ENCODE results near the gene GFER. TPM values are rescaled to one million over a fixed set of nuclear protein-coding genes. Genes with fewer than 3 reads are reported as not detected.

The GFER gene
- total and polyA plus RNA-seq, 2 donors (not counting 1 experiment from before 2014, with no cell fraction given), result 15.6 to 30.4 TPM

DNA sequence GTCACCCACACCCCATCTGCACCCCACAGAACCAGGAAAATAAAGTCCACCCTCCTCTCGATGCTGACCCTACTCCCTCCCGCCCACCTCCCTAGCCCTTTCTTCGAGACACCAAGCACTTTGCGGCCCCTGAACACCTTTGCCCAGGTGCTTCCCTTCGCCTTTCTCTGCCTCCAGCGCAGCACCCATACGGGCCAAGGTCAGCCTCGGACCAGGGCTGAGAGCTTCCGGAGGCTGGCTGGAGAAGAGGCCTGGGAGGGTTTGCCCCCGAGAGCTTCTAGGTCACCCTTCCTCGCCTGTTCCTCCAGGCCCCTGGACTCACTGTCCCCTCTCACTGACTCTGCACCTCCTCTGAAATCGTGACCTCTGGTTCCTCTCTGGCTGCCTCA, 40.0 kb downstream of the GFER start:
- Histone ChIP-seq H3K4me2 (replicated peaks; ENCODE audit: low read depth, low read length, poor library complexity, severe bottlenecking) (no peak overlapping the region), H4K20me1 (ENCODE audit: control insufficient read depth, insufficient read depth, low read length, poor library complexity, severe bottlenecking) (no peaks in the 10 kb centered on the region), H3K4me1 (ENCODE audit: control insufficient read depth in 2 of 2, insufficient read depth in 2 of 2, low read length in 2 of 2) (peaks cover 34 to 41% of the 10 kb centered on the region in 2 donors), H3K9ac (ENCODE audit: low read length) (no peak overlapping the region), H3K36me3 (replicated peaks in 1 of 2; ENCODE audit: control extremely low read depth in 1 of 2, control insufficient read depth in 1 of 2, extremely low read depth in 1 of 2, insufficient read depth in 2 of 2, low read length in 1 of 2) (no peaks in the 10 kb centered on the region), H3K27me3 (replicated peaks in 1 of 4; ENCODE audit: control extremely low read depth in 1 of 4, control insufficient read depth in 3 of 4, insufficient read depth in 4 of 4, low read length in 3 of 4) (peaks cover 0 to 63% (median 26%) of the 10 kb centered on the region in 4 experiments), H3K79me2 (ENCODE audit: control insufficient read depth, insufficient read depth, low read length) (no peaks in the 10 kb centered on the region), H3K4me3 (ENCODE audit: control extremely low read depth in 1 of 5, extremely low read depth in 1 of 5, insufficient read depth in 1 of 5, low read depth in 2 of 5, low read length in 4 of 5) (no peak overlapping the region), H3K9me3 (ENCODE audit: control extremely low read depth in 1 of 3, control insufficient read depth in 2 of 3, insufficient read depth in 1 of 3, low read length in 2 of 3) (no peaks in the 10 kb centered on the region), H3K27ac (ENCODE audit: low read length in 2 of 2) (no peak overlapping the region), H2AFZ (ENCODE audit: insufficient read depth, low read depth, low read length, poor library complexity, severe bottlenecking) (no peak overlapping the region)
- H3K27me3 Mint-ChIP-seq, result peaks cover 24% of the 10 kb centered on the region
- no peak for ATAC-seq (ENCODE audit: low read depth)
- intact Hi-C loops (cut with micrococcal nuclease), result loop anchor here (10.0 kb wide), 2 partner anchors 231 to 481 kb away; partner anchors contain the start of gene ECI1
- POLR2A ChIA-PET, result no interaction called here
- peak overlapping the region; percentile 55 for H3K4me3 Mint-ChIP-seq
- no peaks in the 10 kb centered on the region for H3K9me3 Mint-ChIP-seq (ENCODE audit: insufficient read depth)
- WGBS (ENCODE audit: insufficient coverage), result 95% methylated on average over 12 of the region's 12 CpGs
- TF ChIP-seq, protein P1, sequence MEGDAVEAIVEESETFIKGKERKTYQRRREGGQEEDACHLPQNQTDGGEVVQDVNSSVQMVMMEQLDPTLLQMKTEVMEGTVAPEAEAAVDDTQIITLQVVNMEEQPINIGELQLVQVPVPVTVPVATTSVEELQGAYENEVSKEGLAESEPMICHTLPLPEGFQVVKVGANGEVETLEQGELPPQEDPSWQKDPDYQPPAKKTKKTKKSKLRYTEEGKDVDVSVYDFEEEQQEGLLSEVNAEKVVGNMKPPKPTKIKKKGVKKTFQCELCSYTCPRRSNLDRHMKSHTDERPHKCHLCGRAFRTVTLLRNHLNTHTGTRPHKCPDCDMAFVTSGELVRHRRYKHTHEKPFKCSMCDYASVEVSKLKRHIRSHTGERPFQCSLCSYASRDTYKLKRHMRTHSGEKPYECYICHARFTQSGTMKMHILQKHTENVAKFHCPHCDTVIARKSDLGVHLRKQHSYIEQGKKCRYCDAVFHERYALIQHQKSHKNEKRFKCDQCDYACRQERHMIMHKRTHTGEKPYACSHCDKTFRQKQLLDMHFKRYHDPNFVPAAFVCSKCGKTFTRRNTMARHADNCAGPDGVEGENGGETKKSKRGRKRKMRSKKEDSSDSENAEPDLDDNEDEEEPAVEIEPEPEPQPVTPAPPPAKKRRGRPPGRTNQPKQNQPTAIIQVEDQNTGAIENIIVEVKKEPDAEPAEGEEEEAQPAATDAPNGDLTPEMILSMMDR (IDR thresholded peaks at IDR 0.05), result no peak
- TF ChIP-seq EZH2 (IDR thresholded peaks at IDR 0.05; ENCODE audit: borderline replicate concordance, insufficient read depth, low read depth, low read length, poor library complexity, severe bottlenecking), result no peak
- no peak for DNase-seq
- CTCF ChIA-PET, result interaction anchor here (1.0 to 4.7 kb wide), 4 partner anchors 24 to 130 kb away, joined by 3 to 35 read pairs (median 15); partner anchors contain the start of genes NTHL1, RAB26, TRAF7 and TSC2
- peak overlapping the region; percentile 61 for H3K27ac Mint-ChIP-seq
- peaks cover 19% of the 10 kb centered on the region for H3K4me1 Mint-ChIP-seq

DNA sequence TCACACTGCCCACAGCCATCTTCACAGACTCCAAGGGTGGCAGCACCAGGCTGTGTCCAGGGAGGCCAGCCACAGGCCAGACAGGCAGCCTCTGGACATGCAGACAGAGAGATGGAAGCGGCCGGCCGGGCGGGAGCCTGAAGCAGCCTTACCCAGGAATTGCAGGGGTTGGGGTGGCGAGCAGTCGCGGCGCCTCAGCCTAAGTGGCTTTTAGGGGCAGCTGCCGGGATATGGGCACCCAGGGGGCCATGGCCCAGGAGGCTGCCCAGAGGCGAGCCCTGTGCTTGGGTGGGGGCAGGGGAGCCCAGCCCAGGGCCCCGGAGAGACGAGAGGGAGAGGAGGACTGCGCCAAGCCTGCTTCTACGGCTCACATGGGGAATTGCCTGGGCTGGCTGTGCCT, 41.3 kb downstream of the GFER start:
- Mint-ChIP-seq H3K27ac (no peak overlapping the region), H3K4me1 (peaks cover 19% of the 10 kb centered on the region), H3K4me3 (peak overlapping the region; percentile 56), H3K27me3 (peaks cover 21% of the 10 kb centered on the region), H3K9me3 (ENCODE audit: insufficient read depth) (no peaks in the 10 kb centered on the region)
- Histone ChIP-seq H3K36me3 (replicated peaks in 1 of 2; ENCODE audit: control extremely low read depth in 1 of 2, control insufficient read depth in 1 of 2, extremely low read depth in 1 of 2, insufficient read depth in 2 of 2, low read length in 1 of 2) (no peaks in the 10 kb centered on the region), H3K4me1 (ENCODE audit: control insufficient read depth in 2 of 2, insufficient read depth in 2 of 2, low read length in 2 of 2) (peaks cover 28 to 30% of the 10 kb centered on the region in 2 donors), H3K4me2 (replicated peaks; ENCODE audit: low read depth, low read length, poor library complexity, severe bottlenecking) (no peak overlapping the region), H3K9ac (ENCODE audit: low read length) (no peak overlapping the region), H3K27ac (ENCODE audit: low read length in 2 of 2) (no peak overlapping the region), H3K27me3 (replicated peaks in 1 of 4; ENCODE audit: control extremely low read depth in 1 of 4, control insufficient read depth in 3 of 4, insufficient read depth in 4 of 4, low read length in 3 of 4) (peaks cover 0 to 56% (median 22%) of the 10 kb centered on the region in 4 experiments), H4K20me1 (ENCODE audit: control insufficient read depth, insufficient read depth, low read length, poor library complexity, severe bottlenecking) (no peaks in the 10 kb centered on the region), H3K4me3 (ENCODE audit: control extremely low read depth in 1 of 5, extremely low read depth in 1 of 5, insufficient read depth in 1 of 5, low read depth in 2 of 5, low read length in 4 of 5) (no peak overlapping the region), H3K79me2 (ENCODE audit: control insufficient read depth, insufficient read depth, low read length) (no peaks in the 10 kb centered on the region), H2AFZ (ENCODE audit: insufficient read depth, low read depth, low read length, poor library complexity, severe bottlenecking) (no peak overlapping the region), H3K9me3 (ENCODE audit: control extremely low read depth in 1 of 3, control insufficient read depth in 2 of 3, insufficient read depth in 1 of 3, low read length in 2 of 3) (no peaks in the 10 kb centered on the region)
- DNase-seq (no peak), ATAC-seq (ENCODE audit: low read depth) (no peak)
- CTCF ChIA-PET, result interaction anchor here (2.7 to 4.7 kb wide), 2 partner anchors 115 to 129 kb away, joined by 24 to 35 read pairs; partner anchors contain the start of gene TRAF7
- TF ChIP-seq, protein P1 (IDR thresholded peaks at IDR 0.05), result no peak
- no peak for TF ChIP-seq EZH2 (IDR thresholded peaks at IDR 0.05; ENCODE audit: borderline replicate concordance, insufficient read depth, low read depth, low read length, poor library complexity, severe bottlenecking)
- POLR2A ChIA-PET, result no interaction called here
- intact Hi-C loops (cut with micrococcal nuclease), result loop anchor here (10.0 kb wide), 2 partner anchors 230 to 480 kb away; partner anchors contain the start of gene ECI1
- WGBS (ENCODE audit: insufficient coverage), result 100% methylated on average over 14 of the region's 14 CpGs
